Measurements from ENCODE around the gene ATP2C1. TPM values are rescaled to one million over a fixed set of nuclear protein-coding genes. Genes with fewer than 3 reads are reported as not detected.

Gene ATP2C1
- total and polyA plus RNA-seq, 2 experiments from 2014 or later: 28.1 to 75.7 TPM

- ATAC-seq (no peak), DNase-seq (ENCODE audit: low spot score) (no peak)
- Histone ChIP-seq H3K4me2 (no peak overlapping the region), H3K79me2 (replicated peaks; ENCODE audit: insufficient read depth) (no peaks in the 10 kb centered on the region), H3K9me2 (ENCODE audit: insufficient read depth) (no peaks in the 10 kb centered on the region), H3K27me3 (ENCODE audit: insufficient read depth) (no peaks in the 10 kb centered on the region), H4K20me1 (replicated peaks; ENCODE audit: insufficient read depth) (no peaks in the 10 kb centered on the region), H3K27ac (ENCODE audit: low read depth) (no peak overlapping the region), H3F3A (replicated peaks; ENCODE audit: low read depth) (no peaks in the 10 kb centered on the region), H3K4me3 (no peak overlapping the region), H2AFZ (no peak overlapping the region), H3K36me3 (ENCODE audit: insufficient read depth) (peaks cover 13% of the 10 kb centered on the region; the same call in 1 of the 2 replicates), H3K4me1 (ENCODE audit: insufficient read depth) (no peaks in the 10 kb centered on the region)
- Mint-ChIP-seq H3K36me3 (ENCODE audit: low read depth) (peaks cover 18% of the 10 kb centered on the region), H3K4me3 (no peak overlapping the region), H3K9me3 (no peaks in the 10 kb centered on the region), H3K27me3 (ENCODE audit: insufficient read depth, low read depth, poor library complexity) (peaks cover 2% of the 10 kb centered on the region), H3K27ac (no peak overlapping the region), H3K4me1 (no peaks in the 10 kb centered on the region)
- TF ChIP-seq NANOG (IDR thresholded peaks at IDR 0.05; ENCODE audit: borderline replicate concordance) (no peak), ZNF331 (CRISPR knock-in tag; IDR thresholded peaks at IDR 0.05; ENCODE audit: low read depth) (no peak), ETS1 (IDR thresholded peaks at IDR 0.05) (no peak), CTCF (conservative IDR thresholded peaks at IDR 0.05; ENCODE audit: low read depth in 2 of 2) (no peak), ZNF114 (CRISPR knock-in tag; IDR thresholded peaks at IDR 0.05) (no peak), CREB1 (CRISPR knock-in tag; IDR thresholded peaks at IDR 0.05; ENCODE audit: low read depth) (no peak)
Observed at GRCh38 chr3:130955481-130955880, 61.6 kb downstream of the ATP2C1 start.

- Histone ChIP-seq H3K4me1 (ENCODE audit: insufficient read depth) (no peaks in the 10 kb centered on the region), H3K4me3 (no peak overlapping the region), H3F3A (replicated peaks; ENCODE audit: low read depth) (no peaks in the 10 kb centered on the region), H4K20me1 (replicated peaks; ENCODE audit: insufficient read depth) (no peaks in the 10 kb centered on the region), H3K27ac (ENCODE audit: low read depth) (no peak overlapping the region), H2AFZ (no peak overlapping the region), H3K4me2 (no peak overlapping the region), H3K36me3 (ENCODE audit: insufficient read depth) (peaks cover 13% of the 10 kb centered on the region; the same call in 1 of the 2 replicates), H3K27me3 (ENCODE audit: insufficient read depth) (no peaks in the 10 kb centered on the region), H3K9me2 (ENCODE audit: insufficient read depth) (no peaks in the 10 kb centered on the region), H3K79me2 (replicated peaks; ENCODE audit: insufficient read depth) (no peaks in the 10 kb centered on the region)
- H3K27me3 Mint-ChIP-seq (ENCODE audit: insufficient read depth, low read depth, poor library complexity): peaks cover 2% of the 10 kb centered on the region
- no peak overlapping the region for H3K4me3 Mint-ChIP-seq
- H3K9me3 Mint-ChIP-seq: no peaks in the 10 kb centered on the region
- DNase-seq (ENCODE audit: low spot score) (no peak), ATAC-seq (no peak)
- no peak overlapping the region for H3K27ac Mint-ChIP-seq
- H3K4me1 Mint-ChIP-seq: no peaks in the 10 kb centered on the region
- H3K36me3 Mint-ChIP-seq (ENCODE audit: low read depth): peaks cover 22% of the 10 kb centered on the region
- TF ChIP-seq REST (IDR thresholded peaks at IDR 0.05; ENCODE audit: unreplicated experiment) (no peak), STAT1 (IDR thresholded peaks at IDR 0.05; ENCODE audit: unreplicated experiment) (no peak), CTCF (conservative IDR thresholded peaks at IDR 0.05; ENCODE audit: low read depth in 2 of 2) (no peak), NANOG (IDR thresholded peaks at IDR 0.05; ENCODE audit: borderline replicate concordance) (no peak), ZNF114 (CRISPR knock-in tag; IDR thresholded peaks at IDR 0.05) (no peak), ZNF331 (CRISPR knock-in tag; IDR thresholded peaks at IDR 0.05; ENCODE audit: low read depth) (no peak), CREB1 (CRISPR knock-in tag; IDR thresholded peaks at IDR 0.05; ENCODE audit: low read depth) (no peak), JUNB (IDR thresholded peaks at IDR 0.05; ENCODE audit: unreplicated experiment) (no peak)
Observed at GRCh38 chr3:130956281-130956680, 62.4 kb downstream of the ATP2C1 start.

All from GM23338 (cell line).